Medulla oblongata (tissue), 1 donor: ENCODE measurements around the gene ARHGAP22.

Experiments
- DNase-seq: peaks from one replicate; pipeline ENCODE4 v3.0.0-alpha.2; 2015; ENCODE audit errors: extremely low spot score

ARHGAP22 gene

GRCh38 chr10:48554656-48555055, 50.2 kb downstream of the ARHGAP22 start:
- DNase-seq = peak; percentile 53

GRCh38 chr10:48554246-48554645, 50.6 kb downstream of the ARHGAP22 start:
- peak; percentile 49 for DNase-seq

- DNase-seq = no peak
Measured at GRCh38 chr10:48552946-48553564, 51.8 kb downstream of the ARHGAP22 start.

DNA sequence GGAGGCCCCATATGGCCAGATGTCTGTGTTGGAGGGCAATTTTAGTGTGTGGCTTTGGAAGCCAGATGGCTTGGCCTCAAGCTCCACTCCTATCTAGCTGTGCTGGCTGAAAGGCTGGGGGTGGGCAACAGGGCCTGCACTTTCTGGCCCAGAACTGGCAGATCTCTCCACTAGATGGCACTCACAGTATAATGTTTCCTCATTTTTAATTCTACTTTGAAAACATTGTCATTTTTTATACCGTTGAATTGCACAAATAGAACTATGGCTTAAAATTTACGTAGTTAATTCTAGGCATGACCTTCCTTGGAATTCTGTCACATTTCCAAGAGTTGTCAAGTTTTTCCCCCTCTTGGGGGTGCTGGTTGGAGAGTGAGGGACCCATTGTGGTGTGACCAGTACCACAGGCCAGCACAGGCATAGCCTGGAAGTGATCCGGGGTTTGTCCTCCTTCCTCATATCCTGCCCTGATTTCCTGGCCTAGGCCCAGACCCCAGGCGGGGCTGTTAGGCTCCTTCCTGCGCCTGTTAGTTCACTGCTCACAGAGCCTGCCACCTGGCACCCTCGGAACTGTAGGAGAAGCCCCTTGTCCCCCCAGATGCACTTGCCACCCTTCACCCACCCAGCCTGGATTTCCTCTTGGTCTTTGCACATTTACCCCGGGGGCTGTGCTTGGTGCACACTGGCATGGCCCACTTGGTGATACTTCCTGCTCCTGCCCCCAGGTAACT, 52.8 kb downstream of the ARHGAP22 start:
- DNase-seq = peak; percentile 75

DNA sequence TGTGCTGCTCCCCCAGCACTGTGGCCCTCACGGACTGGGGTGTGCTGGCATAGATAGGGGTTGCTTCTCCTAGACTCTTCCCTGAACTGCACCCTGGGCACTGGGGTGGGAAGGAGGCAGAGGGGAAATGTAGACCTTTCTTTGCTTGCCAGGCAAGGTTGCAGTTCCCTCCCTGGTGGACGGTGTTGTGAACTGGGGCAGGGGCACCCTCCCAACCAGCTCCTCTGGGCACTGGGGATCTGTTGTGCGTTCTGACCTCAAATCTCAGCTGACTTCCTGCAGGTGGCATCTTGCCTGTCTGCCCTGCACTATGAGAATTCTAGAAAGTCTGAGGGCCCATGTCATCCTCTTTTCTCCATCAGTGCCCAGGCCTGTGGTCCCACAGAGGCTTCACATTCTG, 53.9 kb downstream of the ARHGAP22 start:
- DNase-seq = no peak

GRCh38 chr10:48550071-48550691, 54.7 kb downstream of the ARHGAP22 start:
- DNase-seq = no peak

GRCh38 chr10:48549236-48549635, 55.6 kb downstream of the ARHGAP22 start:
- no peak for DNase-seq

DNA sequence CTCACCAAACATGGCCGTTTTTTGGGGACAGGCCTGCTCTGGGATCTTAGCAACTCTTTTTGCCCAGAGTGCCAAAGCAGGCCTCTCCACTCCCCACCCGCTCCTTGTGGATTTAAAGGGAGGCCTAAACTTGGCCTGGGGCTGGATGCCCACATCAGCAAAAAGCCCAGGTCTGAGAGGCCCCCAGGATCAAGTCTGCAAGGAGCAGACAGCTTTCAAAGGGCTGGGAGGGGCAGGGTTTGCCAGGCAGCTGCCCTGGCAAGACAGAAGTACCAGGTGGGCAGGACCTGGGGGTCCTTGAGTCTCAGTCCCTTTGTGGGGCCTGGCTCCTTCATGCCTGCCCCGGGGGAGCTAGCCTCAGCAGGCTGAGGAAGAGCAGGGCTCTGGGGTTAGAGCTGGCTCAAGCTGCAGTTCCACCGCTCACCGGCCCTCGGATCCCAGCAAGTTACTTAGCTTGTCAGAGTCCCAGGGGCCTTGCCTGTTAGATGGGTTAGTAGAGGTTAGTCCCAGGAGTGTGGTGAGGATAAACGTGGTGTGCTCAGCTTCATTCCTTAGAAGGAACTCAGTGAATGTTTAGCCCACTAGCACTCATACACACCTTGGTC, 56.2 kb downstream of the ARHGAP22 start:
- DNase-seq = no peak

- no peak for DNase-seq
Measured at GRCh38 chr10:48547981-48548380, 56.9 kb downstream of the ARHGAP22 start.

GRCh38 chr10:48547061-48547895, 57.6 kb downstream of the ARHGAP22 start:
- DNase-seq = no peak

DNA sequence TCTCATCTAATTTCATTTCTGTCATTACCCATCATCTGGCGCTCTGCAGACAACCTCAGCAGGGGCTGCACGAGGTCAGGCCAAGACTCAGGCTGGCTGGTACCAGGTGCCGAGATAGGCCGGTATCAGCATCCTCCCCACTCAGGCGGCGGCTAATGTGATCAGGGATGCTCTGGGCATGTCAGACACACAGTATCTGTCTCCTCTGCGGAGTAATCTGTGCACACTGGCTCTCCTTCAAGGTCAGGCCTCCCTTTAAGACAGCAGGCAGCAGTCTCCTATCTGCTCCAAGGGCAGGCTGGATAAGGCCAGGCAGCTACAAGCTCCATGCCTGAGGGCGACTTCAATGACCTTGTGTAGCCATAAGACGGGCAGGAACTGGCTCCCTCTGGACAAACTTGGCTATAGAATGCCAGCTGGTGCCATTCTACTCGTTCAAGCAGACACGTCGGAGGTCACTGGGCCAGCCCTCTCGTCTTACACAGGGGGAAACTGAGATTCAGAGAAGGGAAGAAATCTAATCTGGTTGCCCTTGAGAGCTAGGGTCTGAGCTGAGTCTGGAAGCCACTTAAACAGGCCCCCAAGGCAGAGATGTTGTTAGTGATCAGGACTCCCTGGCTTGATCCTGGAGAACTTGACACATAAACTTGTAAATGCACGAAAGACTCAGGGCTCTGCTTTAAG, 59.3 kb downstream of the ARHGAP22 start:
- no peak for DNase-seq

DNA sequence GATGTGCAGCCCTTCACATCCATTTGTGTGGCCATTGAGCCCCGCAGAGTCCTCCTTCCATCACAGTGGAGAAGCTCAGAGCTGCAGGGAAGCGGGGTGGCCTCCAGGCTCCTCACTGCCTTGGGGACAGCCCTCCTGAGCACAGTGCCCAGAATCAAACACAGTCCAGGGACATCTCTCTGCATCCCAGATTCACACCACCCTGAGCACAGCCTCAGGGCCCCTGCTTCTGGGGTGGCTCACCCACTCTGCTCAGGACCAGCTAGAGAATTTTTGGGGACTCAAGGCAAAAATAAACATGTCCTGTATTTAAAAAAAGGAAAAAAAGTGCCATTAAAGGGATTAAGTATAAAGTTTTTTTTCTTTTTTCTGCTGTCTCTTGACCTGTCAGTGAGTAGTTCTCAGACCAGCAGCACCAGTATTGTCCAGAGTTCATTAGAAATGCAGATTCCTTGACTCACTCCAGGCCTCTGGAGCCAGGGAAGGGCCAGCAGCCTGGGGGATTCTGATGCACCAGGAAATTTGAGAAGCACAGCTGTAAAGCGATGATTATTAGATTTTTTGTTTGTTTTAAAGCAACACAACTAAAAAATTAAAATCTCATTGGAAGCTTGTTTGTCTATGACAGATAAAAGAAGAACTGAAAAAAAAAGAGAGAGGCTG, 61.6 kb downstream of the ARHGAP22 start:
- no peak for DNase-seq

DNA sequence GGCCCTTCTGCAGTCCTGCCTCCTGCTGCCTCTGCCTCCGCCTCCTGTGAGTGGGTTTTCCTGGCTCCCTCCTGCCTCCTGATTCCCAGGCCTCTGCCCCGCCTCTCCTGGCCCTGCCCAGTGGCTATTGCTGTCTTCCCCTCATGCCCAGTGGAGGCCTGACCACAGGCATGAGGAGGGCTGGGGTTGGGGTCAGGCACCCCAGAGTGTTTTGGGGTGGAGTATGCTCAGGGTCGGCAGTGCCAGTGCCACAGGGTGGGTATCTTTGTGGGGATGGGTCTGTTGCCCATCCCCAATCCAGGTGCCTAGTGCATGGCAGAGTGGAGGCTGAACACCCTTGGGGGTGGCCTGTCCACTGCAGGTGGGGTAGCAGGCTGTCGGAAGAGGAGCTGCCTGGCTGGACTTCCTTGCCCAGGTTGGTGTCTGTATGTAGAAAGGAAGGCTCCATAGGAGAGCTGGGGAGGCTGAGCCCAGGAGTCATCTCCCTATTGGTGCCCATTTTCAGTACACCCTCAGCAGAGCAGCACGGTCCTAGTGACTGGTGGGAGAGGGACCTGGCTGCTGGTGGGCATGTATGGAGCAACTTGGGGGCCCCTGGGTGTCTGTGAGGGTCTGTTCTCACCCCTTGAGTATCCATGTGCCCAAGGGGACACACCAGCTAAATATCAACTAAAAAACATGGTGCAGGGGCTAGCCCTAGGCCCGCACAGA, 62.2 kb downstream of the ARHGAP22 start:
- no peak for DNase-seq

GRCh38 chr10:48541144-48541795, 63.6 kb downstream of the ARHGAP22 start:
- no peak for DNase-seq

DNA sequence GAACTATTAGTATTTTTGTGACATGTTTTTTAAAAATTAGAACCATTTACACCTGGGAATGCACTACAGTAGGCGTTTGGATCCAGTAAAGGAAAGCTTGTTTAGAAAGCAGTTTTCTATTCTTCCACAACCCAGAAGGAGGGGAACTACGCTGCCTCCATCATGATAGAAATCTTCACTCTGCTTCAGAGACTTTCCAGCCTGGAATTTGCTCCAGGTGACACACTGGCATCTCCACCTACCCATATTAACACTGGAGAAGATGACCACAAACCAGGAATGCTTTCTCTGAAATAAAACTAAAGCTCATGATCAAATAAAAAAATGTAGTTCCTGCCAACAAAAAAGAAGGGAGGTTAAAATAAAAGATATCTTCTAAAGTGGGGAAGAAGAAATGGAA, 66.3 kb downstream of the ARHGAP22 start:
- DNase-seq = no peak

DNA sequence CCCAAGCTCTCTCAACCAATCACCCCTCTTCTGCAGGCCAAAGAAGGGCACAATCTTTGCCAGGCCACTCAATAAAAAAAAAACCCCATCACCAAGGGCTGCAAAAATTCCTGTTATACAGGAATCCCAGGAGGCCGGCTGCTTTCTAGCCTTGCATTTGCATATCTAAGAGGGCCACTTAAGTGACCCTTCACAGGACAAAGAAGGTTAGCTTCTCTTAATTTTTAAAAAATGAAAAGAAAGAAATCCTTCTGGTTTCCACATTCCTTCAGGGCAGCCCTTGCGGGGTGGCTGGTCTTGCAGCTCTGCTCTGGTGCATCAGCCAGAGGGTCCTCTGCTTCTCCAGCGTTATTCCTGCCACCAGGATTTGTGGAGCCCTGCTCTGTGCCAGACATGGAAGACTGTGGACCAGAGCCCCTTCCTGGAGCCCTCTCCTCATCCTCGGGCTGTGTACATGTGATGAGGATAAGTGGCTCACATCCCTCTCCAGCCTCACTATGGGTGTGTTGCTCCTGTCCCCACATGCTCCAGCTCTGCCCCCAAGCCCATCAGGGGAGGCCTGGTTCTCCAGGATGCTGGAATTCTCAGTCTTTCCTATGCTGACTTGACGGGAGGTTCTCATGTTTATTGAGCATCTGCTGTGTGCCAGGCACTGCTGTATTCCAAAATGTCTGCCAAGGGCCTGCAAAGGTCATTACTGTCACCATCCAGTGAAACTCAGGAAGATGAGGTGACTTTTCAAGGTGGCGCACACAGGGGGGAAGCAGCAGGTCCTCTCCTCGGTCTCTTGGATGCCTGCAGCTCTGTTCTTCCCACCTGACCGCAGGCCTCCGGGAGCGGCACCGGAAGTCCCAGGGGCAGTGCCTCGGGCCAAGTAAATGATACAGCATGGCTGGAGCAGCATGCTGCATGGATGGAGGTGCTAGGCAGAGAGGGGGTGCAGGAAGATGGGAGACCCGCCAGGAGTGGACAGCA, 67.7 kb downstream of the ARHGAP22 start:
- DNase-seq = no peak

- DNase-seq = no peak
Measured at GRCh38 chr10:48536156-48536500, 68.7 kb downstream of the ARHGAP22 start.

DNA sequence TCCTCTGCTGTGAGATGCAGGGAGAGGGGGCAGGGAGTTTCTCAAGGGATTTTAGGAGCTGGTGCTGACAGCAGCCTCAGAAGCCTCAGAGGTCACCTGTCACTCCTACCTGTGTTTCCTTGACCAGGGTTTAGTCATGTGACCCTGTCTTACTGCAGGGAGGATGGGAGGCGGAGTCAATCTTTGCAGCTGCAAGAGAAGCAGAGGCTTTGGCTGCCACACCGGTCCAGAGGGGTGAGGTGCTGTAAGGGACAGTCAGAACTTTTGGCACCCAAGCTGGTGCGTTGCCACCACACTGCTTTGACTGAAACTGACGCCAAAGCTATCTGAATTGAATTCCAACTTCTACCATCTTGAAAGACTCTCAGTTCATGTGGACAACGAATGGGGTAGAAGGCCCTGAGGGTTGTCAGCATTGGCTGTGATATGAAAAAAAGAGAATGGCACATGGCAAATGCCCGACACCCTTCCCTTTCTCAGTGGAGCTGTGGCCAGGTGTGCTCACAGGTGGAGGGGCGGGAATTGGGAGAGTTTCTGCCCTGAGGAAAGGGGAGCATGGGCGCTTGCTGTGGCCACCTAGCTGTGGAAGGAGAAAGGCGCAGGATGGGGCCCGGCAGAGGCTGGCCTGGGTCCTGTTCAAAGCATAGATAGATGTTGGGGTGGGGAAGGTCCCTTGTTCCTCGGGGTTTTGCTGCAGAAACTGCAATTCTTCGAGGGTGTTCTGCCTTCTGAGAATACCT, 69.3 kb downstream of the ARHGAP22 start:
- DNase-seq = no peak
